Measurements from ENCODE around the gene ADCY1.

DNA sequence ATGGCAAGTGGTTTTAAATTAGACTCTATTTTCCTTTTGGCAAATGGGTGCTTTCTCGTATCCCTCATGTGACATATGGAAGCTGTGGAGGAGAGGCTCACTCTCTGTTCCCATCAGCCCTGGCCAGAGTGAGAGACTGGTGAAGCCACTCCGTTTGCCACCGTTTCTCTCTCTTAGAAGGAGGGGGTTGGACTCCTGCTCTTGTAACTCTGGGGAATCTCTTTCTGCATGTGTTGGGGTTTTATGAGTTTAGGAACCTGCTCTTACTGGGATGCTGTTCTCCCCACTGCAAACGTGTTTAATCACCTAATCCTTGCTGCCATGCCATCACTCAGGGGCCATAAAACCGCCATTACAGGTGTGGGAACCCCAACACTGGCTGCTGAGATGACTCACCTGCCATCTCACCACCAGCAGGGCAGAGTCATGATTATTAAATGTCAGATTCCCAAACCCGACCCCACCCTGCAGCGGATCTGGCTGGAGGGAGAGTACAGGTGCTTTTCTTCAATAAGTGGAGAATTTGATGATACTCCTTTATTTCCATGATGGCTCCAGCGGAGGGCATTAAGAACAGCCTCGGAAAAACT, 103.2 kb downstream of the ADCY1 start:
- TF ChIP-seq GABPA (IDR thresholded peaks at IDR 0.05 in 1 of 2, conservative IDR thresholded peaks at IDR 0.05 in 1 of 2) (no peak), SP1 (IDR thresholded peaks at IDR 0.05) (no peak), TAF1 (conservative IDR thresholded peaks at IDR 0.05) (no peak), RAD21 (IDR thresholded peaks at IDR 0.05) (no peak), FOXA1 (IDR thresholded peaks at IDR 0.05) (no peak), YY1 (IDR thresholded peaks at IDR 0.05) (no peak), FOXA2 (IDR thresholded peaks at IDR 0.05) (no peak), JUND (IDR thresholded peaks at IDR 0.05) (no peak)
- TF ChIP-seq, protein P1, sequence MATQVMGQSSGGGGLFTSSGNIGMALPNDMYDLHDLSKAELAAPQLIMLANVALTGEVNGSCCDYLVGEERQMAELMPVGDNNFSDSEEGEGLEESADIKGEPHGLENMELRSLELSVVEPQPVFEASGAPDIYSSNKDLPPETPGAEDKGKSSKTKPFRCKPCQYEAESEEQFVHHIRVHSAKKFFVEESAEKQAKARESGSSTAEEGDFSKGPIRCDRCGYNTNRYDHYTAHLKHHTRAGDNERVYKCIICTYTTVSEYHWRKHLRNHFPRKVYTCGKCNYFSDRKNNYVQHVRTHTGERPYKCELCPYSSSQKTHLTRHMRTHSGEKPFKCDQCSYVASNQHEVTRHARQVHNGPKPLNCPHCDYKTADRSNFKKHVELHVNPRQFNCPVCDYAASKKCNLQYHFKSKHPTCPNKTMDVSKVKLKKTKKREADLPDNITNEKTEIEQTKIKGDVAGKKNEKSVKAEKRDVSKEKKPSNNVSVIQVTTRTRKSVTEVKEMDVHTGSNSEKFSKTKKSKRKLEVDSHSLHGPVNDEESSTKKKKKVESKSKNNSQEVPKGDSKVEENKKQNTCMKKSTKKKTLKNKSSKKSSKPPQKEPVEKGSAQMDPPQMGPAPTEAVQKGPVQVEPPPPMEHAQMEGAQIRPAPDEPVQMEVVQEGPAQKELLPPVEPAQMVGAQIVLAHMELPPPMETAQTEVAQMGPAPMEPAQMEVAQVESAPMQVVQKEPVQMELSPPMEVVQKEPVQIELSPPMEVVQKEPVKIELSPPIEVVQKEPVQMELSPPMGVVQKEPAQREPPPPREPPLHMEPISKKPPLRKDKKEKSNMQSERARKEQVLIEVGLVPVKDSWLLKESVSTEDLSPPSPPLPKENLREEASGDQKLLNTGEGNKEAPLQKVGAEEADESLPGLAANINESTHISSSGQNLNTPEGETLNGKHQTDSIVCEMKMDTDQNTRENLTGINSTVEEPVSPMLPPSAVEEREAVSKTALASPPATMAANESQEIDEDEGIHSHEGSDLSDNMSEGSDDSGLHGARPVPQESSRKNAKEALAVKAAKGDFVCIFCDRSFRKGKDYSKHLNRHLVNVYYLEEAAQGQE (IDR thresholded peaks at IDR 0.05), result no peak
- TF ChIP-seq, protein P2, sequence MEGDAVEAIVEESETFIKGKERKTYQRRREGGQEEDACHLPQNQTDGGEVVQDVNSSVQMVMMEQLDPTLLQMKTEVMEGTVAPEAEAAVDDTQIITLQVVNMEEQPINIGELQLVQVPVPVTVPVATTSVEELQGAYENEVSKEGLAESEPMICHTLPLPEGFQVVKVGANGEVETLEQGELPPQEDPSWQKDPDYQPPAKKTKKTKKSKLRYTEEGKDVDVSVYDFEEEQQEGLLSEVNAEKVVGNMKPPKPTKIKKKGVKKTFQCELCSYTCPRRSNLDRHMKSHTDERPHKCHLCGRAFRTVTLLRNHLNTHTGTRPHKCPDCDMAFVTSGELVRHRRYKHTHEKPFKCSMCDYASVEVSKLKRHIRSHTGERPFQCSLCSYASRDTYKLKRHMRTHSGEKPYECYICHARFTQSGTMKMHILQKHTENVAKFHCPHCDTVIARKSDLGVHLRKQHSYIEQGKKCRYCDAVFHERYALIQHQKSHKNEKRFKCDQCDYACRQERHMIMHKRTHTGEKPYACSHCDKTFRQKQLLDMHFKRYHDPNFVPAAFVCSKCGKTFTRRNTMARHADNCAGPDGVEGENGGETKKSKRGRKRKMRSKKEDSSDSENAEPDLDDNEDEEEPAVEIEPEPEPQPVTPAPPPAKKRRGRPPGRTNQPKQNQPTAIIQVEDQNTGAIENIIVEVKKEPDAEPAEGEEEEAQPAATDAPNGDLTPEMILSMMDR (IDR thresholded peaks at IDR 0.05; ENCODE audit: low read depth, low read length, missing input control), result no peak
- TF ChIP-seq, protein P3, sequence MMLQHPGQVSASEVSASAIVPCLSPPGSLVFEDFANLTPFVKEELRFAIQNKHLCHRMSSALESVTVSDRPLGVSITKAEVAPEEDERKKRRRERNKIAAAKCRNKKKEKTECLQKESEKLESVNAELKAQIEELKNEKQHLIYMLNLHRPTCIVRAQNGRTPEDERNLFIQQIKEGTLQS (IDR thresholded peaks at IDR 0.05), result no peak
- TF ChIP-seq, protein P4, sequence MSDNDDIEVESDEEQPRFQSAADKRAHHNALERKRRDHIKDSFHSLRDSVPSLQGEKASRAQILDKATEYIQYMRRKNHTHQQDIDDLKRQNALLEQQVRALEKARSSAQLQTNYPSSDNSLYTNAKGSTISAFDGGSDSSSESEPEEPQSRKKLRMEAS (IDR thresholded peaks at IDR 0.05), result no peak
- TF ChIP-seq, protein P5, sequence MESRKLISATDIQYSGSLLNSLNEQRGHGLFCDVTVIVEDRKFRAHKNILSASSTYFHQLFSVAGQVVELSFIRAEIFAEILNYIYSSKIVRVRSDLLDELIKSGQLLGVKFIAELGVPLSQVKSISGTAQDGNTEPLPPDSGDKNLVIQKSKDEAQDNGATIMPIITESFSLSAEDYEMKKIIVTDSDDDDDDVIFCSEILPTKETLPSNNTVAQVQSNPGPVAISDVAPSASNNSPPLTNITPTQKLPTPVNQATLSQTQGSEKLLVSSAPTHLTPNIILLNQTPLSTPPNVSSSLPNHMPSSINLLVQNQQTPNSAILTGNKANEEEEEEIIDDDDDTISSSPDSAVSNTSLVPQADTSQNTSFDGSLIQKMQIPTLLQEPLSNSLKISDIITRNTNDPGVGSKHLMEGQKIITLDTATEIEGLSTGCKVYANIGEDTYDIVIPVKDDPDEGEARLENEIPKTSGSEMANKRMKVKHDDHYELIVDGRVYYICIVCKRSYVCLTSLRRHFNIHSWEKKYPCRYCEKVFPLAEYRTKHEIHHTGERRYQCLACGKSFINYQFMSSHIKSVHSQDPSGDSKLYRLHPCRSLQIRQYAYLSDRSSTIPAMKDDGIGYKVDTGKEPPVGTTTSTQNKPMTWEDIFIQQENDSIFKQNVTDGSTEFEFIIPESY (IDR thresholded peaks at IDR 0.05), result no peak

All from liver (tissue), 3 donors.